GM12892 (cell line): ENCODE measurements around the gene TNS3.

ENCODE experiments used
- DNase-seq: peaks from one replicate; pipeline ENCODE4 v3.0.0; 2011; ENCODE audit not compliant: insufficient read length
- FAIRE-seq: peaks from 2 replicates; lab custom pipeline; 2011; peaks lifted over from hg19 to GRCh38; lab: Jason Lieb, UNC
- POLR2A ChIP-seq: IDR thresholded peaks from 2 replicates; pipeline ENCODE4 v1.6.1; 2011; ENCODE audit warnings: low read depth, low read length, control low read depth
- POLR2AphosphoS5 ChIP-seq: IDR thresholded peaks from 2 replicates; pipeline ENCODE4 v1.6.1; 2011; ENCODE audit warnings: low read depth, low read length, control low read depth
- TAF1 ChIP-seq: IDR thresholded peaks from 2 replicates; pipeline ENCODE4 v1.6.1; 2011; ENCODE audit warnings: low read depth, mild to moderate bottlenecking, control low read depth, low read length, borderline replicate concordance

The TNS3 gene

GRCh38 chr7:47384755-47385535 is 197.0 kb downstream of the TNS3 start:
- no peak for DNase-seq
- no peak for FAIRE-seq
- no peak for TF ChIP-seq POLR2A
- no peak for TF ChIP-seq POLR2AphosphoS5
- no peak for TF ChIP-seq TAF1

DNA sequence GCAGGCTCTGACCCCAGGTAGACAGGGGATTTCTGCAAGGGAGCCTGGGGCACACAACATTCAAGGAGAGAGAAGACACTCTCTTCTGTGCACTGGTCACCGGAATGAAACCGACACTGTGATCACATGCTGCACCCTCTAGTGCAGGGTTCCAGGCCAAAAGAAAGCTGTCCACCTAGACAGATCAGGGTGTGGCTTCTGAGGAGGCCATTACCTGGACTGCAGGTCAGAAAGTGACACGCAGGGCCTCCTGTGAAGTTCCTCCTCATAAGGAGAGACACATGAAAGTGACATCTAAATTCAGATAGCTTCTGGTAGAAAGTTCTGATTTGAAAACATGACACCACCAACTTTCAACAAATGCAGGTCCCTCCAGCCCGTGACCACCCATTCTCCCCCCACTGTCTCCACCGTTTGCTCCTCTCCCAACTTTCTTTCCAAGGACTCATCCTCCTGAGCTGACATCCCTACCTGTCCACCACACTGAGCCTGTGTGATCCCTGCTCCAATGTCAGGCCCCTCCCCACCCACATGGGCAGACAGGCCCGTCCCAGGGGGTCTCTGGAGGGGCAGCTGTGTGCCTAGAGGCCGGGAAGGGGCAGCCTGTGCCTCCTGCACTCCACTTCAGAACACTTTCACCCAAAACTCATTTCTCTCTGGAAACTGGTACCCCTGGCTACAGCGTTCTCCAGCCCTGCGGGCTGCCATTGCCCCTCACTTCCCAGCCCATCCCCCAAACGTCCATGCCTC is 198.0 kb downstream of the TNS3 start:
- FAIRE-seq: no peak
- TF ChIP-seq TAF1: no peak
- no peak for TF ChIP-seq POLR2AphosphoS5
- no peak for TF ChIP-seq POLR2A
- no peak for DNase-seq

- FAIRE-seq (no peak), DNase-seq (no peak)
- TF ChIP-seq TAF1 (no peak), POLR2AphosphoS5 (no peak), POLR2A (no peak)
Measured at GRCh38 chr7:47383072-47383471, 198.8 kb downstream of the TNS3 start.

- DNase-seq (no peak), FAIRE-seq (no peak)
- TF ChIP-seq TAF1 (no peak), POLR2A (no peak), POLR2AphosphoS5 (no peak)
Measured at GRCh38 chr7:47382200-47382599, 199.7 kb downstream of the TNS3 start.

GRCh38 chr7:47381134-47381495 is 200.8 kb downstream of the TNS3 start:
- TF ChIP-seq TAF1 (no peak), POLR2A (no peak), POLR2AphosphoS5 (no peak)
- DNase-seq (no peak), FAIRE-seq (no peak)

DNA sequence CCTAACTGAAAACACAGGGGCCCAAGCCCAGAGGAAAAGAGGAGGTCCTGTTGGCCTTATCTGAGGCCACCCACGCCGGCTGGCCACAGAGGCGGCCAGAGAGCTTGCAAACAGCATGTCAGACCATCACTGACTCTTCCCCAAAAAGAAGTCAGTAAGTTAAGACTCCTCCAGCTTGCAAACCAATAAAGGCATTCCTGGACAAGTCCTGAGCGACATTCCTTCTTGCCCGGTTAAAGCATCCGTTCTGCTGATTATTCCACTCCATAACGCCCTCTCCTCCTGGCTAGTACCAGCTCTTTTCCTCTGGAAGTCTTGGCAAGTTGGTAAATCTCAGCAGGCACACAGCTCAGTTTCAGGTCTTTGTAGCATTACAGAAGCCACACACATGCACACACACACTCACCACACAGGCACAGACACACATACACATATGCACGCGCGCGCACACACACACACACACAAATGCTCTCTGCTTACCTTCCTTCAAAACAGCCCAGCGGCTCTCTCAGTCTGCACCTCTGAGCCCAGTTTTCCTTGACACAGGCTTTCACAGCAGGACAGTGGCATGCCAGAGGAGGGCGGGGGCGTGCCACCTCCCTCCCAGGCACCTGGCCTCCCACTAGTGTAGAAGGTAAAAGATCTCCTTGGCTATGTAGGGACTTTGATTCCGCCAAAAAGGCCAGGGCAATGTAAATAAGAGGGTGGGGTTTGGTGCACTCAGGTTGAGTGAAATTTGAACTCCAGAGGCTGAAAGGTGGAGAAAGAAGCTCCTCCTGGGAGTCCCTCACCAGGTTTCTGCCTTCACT is 201.4 kb downstream of the TNS3 start:
- no peak for TF ChIP-seq POLR2AphosphoS5
- TF ChIP-seq TAF1: no peak
- TF ChIP-seq POLR2A: no peak
- FAIRE-seq: no peak
- DNase-seq: no peak

DNA sequence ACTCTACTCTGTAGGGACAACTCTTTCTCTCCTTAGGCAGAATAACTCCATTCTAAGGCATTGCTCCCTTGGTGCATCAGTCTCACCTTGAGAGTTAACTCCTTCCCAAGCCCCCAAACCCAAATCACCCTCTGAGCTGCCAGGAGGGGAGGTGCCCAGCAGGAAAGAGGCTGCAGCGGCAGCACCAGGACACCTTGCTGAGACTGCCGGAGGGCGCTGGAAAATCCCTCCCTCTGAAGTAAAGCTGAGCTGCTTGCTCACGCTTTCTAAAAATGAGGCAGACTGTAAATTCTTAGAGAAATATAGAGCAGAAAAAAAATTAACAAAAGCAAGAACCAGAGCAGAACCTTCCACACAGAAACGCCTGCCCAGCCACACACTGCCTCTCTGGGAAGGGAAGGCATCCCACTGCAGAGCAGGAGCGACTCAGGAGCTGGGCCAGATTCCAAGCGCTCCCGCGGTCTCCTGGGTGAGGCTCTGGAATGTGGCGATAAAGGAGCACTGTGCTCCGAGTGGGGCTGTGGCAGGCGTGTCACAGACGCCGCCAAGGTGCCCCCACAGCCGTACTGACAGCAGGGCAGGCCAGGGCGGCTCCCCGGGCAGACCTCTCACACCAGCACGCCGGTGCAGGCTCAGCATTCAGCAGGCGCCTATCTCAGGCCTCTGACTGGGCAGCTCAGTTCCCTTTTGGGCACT is 202.1 kb downstream of the TNS3 start:
- TF ChIP-seq POLR2AphosphoS5 (no peak), TAF1 (no peak), POLR2A (no peak)
- DNase-seq (no peak), FAIRE-seq (no peak)

GRCh38 chr7:47378728-47379395 is 203.0 kb downstream of the TNS3 start:
- DNase-seq: no peak
- TF ChIP-seq TAF1 (no peak), POLR2A (no peak), POLR2AphosphoS5 (no peak)
- FAIRE-seq: no peak

DNA sequence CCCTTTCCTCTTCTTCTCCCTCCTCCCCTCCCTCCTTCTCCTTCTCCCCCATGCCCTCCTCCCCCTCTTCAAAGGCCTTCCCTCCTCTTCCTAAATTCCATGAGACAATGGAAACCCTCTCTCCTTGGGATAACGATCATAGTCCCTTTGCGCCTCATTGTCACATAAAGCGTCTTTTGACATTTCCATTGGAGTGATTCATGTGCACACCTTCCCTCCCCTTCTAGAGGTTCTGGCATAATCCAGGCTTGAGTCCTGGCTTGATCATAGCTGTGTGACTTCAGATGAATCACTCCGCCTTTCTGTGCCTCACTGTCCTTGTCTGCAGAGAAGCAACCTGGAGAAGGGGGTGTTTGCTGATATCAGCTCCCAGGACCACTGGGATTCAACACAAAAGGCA is 204.2 kb downstream of the TNS3 start:
- FAIRE-seq (no peak), DNase-seq (no peak)
- TF ChIP-seq TAF1 (no peak), POLR2A (no peak), POLR2AphosphoS5 (no peak)

GRCh38 chr7:47376991-47377616 is 204.8 kb downstream of the TNS3 start:
- no peak for DNase-seq
- no peak for FAIRE-seq
- no peak for TF ChIP-seq POLR2A
- TF ChIP-seq TAF1: no peak
- no peak for TF ChIP-seq POLR2AphosphoS5
